ENCODE measurements around the gene MTERF2.

The MTERF2 gene

GRCh38 chr12:106987846-106988245, 900 bp upstream of the MTERF2 start:
- DNase-seq = no peak

DNA sequence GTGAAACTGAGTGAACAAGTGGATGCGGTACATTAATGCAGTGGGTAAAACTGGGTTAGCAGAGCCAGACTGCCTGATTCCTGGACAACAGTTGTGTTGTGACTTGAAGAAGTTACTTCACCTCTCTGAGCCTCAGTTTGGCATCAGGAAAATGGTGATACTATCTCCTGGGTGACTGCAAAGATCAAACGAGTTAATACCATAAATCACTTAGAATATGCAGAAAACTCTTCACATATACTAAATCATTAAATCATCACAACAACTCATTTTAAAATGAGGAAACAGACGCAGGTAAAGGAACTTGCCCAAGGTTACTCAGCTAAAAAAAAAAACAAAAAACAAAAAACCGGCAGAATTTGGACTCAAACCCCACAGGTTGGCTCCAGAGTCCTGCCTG, 811 bp downstream of the MTERF2 start:
- DNase-seq = no peak

DNA sequence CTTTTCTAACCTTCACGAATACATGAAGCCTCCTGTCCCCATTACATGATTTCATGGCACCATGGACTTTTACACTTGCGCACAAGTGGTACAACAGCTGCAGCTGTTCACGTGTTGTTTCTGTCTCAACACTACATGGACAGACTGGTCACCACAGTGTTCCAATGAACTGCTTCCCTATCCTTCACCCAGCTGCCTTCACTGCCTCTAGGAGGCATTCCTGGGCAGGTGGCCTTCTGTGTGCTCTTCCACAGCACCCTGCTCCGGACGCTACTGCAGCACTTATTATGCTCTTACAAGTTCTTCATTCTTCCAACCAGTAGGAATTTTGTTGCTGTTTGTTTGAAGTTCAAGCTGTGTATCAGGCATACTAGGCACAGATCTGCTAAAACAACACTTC, 1.5 kb downstream of the MTERF2 start:
- no peak for DNase-seq

DNA sequence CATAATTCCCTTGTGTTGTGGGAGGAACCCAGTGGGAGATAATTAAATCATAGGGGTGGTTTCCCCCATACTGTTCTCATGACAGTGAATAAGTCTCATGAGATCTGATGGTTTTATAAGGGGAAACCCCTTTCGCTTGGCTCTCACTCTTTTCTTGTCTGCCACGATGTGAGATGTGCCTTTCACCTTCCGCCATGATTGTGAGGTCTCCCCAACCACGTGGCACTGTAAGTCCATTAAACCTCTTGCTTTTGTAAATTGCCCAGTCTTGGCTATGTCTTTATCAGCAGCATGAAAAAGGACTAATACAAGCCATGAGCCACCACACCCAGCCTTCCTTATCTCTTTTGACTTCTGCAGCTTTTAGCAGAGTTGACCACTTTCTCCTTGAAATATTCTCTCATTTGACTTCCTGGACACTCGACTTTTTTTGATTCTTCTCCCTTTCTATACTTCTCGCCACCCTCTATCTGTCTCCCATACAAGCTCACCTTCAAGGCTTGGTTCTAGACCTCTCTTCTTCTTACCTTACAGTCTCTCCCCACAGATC, 2.3 kb downstream of the MTERF2 start:
- DNase-seq = no peak

GRCh38 chr12:106982229-106982628, 4.7 kb downstream of the MTERF2 start:
- DNase-seq = no peak

DNA sequence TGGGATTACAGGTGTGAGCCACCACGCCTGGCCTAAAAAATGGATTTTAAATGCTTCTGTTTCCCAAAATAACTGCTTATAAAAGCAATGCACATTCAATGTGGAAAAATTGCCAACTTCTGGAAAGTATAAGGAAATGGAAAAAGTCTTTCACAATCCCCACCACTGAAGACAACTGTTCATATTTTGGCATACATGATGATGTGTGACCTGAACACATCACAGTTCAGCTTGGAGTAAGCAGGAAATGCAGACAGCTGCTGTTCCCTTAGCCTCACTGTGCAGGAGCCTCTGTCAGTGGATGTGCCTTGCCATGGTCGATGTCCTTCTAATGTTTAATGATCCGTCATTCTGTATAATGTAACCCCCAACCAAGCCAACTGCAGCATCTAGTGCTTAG, 5.2 kb downstream of the MTERF2 start:
- DNase-seq = no peak

GRCh38 chr12:106980944-106981343, 6.0 kb downstream of the MTERF2 start:
- DNase-seq = no peak

DNA sequence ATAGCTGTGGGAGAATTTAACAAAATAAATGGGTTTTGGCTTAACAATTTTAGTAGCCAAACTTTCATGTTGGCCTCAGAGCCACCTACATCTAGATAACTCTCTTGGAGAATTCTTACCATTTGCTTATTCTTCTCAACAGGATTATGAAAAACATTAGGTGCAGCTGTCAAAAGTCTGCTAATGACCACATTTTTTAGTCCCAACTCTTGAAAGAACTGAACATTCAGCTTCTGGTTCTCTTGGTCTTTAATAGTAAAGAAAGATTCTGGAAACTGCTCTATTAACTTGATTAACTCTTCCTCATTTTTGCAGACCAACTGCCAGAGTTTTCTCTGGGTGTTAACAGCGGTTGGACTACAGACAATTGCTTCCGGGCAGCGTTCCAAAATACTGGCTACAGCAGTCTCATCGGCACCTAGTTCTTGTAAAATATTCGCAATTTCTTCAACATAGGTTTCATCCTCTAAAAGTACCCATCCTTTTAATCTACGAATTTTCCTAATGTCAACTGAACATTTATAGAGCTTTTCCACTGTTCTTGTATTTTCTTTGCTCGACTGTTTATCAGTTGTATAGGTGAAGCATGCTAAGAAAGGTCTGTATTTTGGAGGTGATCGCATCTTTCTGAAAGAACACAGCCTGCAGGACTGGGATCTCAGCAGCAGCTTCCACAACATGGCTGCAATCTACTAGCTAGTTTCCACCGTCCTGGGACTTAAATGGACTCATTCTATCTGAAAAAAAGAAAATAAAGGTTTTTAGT, 8.7 kb downstream of the MTERF2 start:
- DNase-seq = no peak

DNA sequence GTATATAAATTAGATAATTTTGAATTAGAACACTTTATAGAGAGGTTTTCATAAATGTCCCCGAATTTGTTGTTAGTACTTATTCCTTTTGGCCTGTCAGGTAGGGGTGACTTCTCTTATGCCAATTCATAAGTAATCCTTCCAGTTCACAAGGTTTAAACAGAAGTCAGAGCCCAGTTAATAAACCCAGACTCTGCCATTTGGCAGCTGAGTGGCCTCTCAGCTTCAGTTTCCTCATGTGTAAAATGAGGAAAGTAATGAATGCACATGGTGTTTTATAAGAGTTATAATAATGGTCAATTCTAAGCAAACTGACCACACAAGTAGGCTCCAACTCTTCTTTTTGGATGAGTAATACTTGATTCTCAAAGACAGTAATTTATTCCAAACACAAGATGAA, 10.3 kb downstream of the MTERF2 start:
- DNase-seq = no peak

- no peak for DNase-seq
These were observed 10.8 kb downstream of the MTERF2 start for GRCh38 chr12:106975993-106976658.

GRCh38 chr12:106975098-106975497, 11.8 kb downstream of the MTERF2 start:
- DNase-seq = no peak

DNA sequence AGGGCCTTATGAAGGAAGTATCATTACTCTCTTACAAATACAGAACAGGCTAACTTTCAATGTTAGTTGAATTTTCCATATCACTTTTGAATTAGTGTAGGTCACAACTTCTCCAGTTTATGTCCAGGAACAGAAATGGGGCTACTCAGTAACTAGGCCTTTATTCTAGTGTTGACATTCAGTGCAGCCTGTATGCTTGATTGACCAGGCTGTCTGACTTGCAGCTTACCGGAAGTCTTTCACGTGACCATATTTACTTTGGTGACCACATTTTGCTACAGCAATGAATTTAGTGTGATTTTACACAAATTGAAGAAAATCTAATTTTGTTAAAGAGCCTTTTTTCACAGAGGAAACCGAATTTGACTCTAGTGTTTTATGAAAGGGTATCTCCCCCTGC, 12.4 kb downstream of the MTERF2 start:
- DNase-seq = no peak

GRCh38 chr12:106973545-106973944, 13.4 kb downstream of the MTERF2 start:
- DNase-seq = no peak

GRCh38 chr12:106971065-106971464, 15.9 kb downstream of the MTERF2 start:
- no peak for DNase-seq

- no peak for DNase-seq
These were observed 22.4 kb downstream of the MTERF2 start for GRCh38 chr12:106964526-106964925.

DNA sequence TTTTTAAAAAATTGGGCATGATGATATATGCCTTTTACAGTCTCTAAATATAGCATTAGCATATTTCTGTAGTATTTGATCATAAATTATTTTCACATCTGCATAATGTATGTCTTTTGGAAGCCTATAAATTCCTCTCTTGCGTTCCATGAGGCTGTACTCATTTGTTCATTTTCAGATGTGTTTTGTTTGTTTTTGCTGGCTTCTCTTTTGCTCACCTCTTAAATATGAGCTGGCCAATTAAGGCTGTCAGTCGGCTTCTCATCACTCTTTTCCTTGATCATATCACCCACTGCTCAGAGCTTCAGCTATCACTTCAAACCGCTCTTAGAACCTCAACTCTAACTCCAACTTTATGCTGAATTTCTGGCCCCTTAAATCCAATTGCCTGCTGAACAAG, 24.7 kb downstream of the MTERF2 start:
- DNase-seq = no peak

DNA sequence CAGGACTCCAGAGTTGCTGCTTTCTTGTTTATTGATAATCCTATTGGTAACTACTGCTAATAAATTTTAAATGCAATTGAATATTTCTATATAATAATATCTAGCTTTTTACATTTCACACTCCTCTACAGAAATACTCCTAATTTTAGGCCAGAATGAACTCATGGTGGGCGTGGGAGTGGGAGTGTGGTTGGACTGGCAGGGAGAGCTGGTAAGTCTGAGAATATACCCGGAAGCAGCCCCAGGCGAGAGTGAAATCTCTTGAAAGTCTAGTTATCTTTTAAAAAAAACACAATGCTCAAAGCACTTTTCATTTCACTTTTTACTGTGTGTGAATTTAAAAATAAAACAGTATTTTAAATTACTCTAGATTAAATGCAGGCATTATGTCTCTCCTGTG, 26.5 kb downstream of the MTERF2 start:
- DNase-seq = no peak

GRCh38 chr12:106957583-106957982, 29.4 kb downstream of the MTERF2 start:
- no peak for DNase-seq

DNA sequence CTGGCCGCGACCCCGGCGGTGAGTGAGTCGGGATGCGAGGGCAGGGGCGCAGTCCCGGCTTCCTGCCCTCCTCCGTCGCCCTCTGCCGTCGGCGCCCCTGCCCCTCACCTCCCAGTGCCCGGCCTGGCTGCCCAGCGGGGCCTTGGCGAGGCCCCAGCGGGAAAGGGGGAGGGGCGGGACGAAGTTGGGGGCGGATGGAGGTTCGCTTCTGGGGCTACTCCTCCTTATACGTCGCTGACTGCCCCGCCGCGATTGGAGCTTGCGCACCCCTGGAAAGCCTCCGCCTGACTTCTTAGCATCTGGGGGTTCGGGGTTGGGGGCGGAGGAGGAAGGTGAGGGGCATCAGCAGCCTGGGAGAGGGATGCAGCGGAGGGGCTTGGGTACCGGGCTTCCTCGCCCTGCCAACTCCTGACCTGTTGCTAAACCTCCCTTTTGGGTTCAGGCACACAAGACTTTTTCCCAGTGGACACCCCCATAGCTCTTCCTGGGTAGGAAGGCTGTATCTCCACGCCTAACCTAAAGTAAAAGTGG, 30.8 kb downstream of the MTERF2 start:
- DNase-seq = peak; percentile 45 to 62

GRCh38 chr12:106955377-106956047, 31.4 kb downstream of the MTERF2 start, which contains the start of gene TMEM263:
Gene TMEM263 (plus strand): TSS chr12:106955907. CDS start chr12:106967117, 11,210 bp downstream.
- peak; percentile 95 to 97 for DNase-seq

DNA sequence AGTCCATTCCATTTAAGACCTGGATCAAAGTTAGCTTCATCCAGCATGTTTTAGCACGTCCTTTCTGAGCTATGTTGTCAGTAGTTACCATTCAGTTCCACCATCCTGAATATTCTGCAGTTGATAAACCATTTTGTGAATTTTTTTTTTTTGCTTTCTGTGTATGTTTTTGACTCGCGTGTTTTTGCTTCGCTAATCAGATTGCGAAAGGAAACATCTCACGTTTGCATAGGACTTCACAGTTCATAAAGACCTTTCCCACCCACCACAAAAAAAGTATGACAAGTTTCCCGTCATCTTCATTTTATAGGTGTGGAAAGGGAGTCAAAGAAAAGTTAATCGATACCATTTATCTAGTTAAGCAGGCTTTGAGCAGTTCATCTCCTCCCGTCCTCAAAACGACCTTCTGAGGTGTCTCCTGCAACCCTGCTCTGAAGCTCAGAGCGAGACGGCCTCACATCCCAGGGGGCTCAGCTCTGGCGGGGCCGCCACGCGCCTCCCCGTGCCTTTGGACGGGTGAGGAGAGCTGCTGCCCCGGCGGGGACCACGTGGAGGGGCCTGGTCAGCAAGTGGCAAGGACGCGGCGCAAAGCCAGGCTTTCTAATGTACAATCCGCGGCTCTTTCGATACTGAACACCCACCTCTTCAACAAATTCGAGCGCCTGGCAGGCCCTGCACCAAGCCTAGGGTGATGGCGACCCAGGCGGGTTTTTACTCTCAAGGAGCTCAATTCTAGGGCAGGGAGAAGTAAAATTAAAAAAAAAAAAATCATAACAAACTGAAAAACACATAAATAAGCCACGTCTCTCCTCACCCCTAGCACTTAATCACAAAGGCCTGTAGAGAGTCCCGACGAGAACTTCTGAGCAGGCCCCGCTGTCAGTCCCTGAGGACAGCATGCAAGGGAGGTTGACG, 32.2 kb downstream of the MTERF2 start:
- DNase-seq = peak; percentile 1 to 21
